Stimulated activated naive CD4-positive, alpha-beta T cell treated with Interleukin-2 at 50 U/mL for 16 hours (primary cell): ENCODE measurements around the gene SYT7.
"Not testable (repeated sequence)": the region's sequence is repeated elsewhere in the genome, so short reads cannot be mapped to it uniquely, and the experiment has no call there.

Experiments
- DNase-seq: peaks from one replicate; lab custom pipeline; 2025; lab: John Stamatoyannopoulos, UW

The SYT7 gene, protein sequence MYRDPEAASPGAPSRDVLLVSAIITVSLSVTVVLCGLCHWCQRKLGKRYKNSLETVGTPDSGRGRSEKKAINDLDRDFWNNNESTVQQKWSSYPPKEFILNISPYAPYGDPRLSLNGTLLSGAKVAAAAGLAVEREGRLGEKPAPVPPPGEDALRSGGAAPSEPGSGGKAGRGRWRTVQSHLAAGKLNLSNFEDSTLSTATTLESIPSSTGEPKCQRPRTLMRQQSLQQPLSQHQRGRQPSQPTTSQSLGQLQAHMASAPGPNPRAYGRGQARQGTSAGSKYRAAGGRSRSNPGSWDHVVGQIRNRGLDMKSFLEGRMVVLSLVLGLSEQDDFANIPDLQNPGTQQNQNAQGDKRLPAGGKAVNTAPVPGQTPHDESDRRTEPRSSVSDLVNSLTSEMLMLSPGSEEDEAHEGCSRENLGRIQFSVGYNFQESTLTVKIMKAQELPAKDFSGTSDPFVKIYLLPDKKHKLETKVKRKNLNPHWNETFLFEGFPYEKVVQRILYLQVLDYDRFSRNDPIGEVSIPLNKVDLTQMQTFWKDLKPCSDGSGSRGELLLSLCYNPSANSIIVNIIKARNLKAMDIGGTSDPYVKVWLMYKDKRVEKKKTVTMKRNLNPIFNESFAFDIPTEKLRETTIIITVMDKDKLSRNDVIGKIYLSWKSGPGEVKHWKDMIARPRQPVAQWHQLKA

DNA sequence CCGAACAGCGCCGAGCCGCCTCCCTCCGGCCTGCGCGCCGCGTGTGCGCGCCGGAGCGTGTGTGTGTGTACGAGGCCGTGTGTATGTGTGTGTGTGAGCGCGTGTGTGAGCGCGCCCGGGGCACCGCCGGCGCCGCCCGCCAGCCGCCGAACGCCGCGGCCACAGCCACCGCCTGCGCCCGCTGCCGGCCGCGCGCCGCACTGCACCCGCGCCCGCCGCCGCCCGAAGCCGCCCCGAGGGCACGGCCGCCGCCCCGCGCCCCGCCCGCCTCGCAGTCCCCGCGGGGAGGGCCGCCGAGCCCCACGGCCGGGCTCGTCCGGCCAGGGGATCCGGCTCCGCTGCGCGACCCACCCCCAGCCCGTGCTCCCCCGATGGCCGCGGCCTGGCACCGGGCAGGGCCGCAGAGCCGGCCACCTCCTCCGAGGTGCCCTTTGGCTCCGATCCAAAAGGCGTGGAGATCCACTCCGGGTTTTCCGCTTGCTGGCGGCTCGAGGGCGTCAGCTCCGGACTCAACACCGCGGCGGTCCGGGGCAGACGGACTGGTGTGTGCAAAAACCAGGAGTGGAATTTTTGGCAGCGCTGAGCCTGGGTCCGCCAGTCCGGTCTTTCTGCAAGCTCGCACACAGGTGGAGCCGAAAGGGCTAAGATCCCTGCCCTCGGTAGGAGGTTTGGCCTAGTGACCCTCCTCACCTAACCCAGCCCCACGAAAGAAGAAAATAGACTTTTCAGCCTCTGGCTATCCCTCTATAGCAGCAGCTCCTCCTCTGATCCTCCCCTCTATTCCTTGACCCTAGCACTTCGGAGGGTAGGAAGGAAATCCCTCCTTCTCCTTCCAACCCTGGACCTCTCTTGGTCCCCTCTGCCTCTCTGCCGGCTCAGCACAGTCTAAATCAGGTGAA lies at the start of gene SYT7:
TSS of gene SYT7 (minus strand) at position 47 of the 899 bp plus-strand sequence. CDS start 256 bp downstream, outside the sequence.
- peak; percentile 91 for DNase-seq

DNA sequence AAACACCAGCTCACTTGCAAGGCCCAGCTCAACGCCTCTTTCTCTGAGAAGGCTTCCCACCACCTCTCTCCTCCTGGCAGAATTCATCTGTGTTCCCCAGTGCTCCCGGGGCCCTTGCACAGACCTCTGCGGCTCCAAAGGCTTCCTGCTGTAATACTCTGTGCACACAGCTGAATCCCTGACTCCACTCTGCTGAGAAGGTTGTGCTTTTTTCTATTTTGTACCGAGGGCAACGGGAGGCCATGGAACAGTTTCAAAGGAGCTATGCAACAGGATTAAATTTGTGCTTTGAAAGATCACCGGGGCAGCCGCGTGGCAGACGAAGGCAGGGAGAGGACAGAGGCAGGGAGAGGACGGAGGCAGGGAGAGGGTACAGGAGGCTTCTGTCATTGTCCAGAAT lies 49.2 kb upstream of the SYT7 start:
- no peak for DNase-seq

DNA sequence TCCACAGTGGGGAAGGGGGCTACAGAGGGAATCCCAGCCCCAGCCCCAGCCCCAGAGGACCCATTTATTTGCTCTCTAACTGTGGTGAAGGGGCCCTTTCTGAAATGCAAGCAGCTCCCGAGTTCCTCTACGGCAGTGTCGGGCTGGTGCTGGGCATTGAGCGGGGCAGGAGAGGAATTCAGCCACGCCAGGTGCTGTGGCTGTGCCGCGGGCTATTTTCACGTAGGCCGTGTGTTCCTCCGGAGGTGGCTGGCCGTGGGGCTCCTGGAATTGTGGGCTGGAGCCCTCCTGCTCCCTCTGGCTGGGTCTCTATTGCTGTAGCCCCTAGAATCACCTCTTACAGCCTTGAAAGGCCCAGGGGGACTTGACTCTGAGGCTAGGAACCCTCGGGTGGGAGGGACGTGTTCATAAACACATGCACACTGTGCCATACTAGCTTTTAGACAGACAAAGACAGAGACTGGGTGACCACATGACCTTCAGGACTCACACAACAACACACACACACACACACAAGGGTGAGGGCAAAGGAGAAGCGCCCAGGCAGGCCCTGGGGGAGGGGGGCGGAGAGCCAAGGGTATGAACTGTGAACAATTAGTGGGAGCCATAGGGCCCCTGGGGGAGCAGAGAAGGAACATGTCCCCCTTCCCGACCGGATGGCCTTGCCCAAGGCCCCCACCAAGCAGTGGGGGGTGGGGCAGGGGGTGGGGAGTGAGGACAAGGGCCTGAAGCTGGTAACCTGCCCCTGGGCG lies 48.4 kb upstream of the SYT7 start:
- DNase-seq: no peak

DNA sequence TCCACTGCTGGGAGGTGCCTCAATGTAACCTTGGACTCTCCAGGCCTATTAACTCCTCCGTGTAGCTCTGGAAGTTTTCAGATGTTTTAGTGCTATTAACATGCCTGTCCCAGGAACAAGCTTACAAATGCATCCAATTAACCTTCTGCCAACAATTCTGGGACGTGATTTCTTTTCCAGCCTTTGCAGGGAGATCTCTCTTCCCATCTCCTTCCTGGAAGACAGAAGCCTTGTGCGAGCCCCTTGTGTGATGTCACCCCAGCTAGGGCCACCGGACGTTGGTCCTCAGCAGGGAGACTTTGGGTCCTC lies 47.7 kb upstream of the SYT7 start:
- no peak for DNase-seq

DNA sequence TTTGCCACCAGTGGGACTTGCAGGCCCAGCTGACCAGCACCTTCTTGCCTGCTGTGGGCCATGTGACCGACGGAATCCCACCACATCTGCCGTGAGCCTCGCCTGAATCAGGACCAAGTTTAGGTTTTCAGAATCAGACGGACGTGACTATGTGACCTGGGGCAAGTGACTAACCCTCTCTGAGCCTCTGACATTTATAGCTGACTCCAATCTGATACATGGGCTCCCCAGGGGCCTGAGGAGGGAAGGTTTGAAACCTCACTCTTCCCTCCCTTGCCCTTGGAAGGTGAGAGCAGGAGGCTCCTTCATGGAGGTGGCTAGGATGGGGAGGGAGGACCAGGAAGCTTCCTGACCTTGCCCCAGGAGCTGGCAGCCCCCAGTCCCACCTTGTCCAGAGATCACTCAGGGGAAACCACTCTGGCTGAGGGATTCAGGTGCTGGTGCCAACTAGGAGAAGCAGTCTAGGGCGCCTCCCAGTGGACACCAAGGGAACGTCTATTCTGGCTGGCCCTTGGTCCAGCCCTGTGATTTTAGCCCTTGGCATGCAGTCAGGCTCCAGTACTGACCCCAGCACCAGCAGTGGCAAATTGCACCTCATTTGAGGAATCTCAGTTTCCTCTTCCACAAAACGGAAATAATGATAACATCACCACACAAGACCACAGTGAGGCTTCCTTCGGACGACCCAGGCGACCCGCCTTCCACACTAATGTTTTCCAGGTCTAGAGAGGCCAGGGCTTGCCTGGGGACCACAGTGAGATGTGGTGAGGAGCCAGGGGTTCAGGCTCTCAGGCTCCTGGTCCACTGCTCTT lies 47.2 kb upstream of the SYT7 start:
- no peak for DNase-seq

DNA sequence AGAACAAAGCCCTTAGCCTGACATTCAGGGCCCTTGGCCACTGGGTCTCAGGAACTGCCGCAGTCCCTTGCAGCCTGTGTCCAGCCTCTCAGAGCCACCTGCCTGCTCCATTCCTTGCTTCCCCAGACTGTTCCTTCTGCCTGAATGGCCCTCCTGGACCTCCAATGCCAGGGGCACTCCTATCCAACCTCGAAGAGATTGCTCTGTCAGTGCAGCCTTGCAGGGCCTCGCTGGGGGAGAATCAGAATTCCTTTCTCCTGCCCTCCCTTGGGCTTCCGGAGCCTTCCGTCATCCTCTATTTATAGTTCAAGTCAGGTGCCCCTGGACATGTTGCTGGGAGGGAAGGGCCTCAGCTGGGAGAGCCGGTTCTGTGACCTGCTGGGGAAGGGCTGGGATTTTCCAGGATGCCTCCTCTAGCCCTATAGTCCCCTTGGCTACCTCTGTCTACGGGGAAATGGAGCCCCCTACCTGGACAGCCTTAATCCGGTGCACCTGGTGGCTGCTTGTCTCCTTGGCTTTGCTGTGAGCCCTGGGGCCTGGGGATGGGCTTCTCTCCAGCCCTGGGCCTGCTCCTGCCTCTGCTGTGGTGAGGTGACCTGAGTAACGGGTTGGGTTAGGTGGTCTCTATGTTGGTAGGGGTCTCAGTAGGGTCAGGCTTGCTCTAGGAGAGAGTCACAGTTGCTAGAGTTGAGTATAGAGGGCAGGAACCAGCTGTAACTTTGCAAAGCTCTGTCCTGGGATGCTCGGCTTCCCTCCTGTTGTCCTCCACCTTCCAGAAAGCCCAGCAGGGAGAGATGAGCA lies 45.9 kb upstream of the SYT7 start:
- DNase-seq: no peak

DNA sequence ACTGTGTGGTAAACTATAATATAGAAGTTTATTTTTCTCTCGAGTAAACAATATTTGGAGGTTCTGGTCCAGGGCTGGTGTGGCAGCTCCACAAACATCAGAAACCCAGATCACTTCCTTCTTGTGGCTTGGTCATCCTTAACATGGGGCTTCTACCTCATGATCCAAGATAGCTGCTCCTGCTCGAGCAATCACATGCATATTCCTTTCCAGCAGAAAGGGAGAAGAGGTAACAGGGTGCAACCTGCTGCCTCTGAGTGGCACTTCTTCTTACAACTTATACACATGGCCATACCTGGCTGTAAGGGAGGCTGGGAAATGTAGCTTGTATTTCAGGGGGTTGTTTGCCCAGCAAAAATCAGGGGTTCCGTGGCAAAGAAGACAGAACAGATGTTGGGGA lies 44.6 kb upstream of the SYT7 start:
- DNase-seq: no peak

DNA sequence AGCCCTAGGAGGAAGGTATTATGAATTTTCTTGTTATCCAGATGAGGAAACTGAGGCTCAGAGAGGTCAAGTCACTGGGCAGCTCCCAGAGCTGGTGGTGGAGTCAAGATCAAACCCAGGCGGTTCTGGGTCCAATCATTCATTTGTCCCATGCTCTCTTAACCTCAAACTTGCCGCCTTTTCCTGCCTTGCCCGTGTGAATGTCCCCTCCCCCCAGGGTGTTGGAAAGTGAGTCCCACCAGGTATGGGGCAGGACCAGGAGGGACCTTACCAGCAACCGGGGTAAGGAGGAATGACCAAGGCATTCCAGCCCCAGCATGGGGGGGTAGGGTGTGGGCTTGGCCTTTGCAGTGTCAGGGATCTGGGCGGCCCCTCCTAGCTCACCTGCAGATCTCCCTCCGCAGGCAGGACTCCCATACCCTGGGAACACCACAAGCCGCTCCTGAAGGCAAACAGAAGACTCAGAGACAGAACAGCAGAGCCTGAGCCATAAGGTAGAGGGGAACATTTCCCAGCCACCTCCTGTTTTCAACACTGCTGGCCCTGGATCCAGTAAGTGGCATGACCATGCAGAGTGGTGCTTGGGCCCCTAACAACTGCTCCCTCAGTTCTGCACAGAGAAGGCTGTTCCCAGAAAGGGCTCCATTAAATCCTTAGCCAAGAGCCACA lies 41.2 kb upstream of the SYT7 start:
- DNase-seq: no peak

DNA sequence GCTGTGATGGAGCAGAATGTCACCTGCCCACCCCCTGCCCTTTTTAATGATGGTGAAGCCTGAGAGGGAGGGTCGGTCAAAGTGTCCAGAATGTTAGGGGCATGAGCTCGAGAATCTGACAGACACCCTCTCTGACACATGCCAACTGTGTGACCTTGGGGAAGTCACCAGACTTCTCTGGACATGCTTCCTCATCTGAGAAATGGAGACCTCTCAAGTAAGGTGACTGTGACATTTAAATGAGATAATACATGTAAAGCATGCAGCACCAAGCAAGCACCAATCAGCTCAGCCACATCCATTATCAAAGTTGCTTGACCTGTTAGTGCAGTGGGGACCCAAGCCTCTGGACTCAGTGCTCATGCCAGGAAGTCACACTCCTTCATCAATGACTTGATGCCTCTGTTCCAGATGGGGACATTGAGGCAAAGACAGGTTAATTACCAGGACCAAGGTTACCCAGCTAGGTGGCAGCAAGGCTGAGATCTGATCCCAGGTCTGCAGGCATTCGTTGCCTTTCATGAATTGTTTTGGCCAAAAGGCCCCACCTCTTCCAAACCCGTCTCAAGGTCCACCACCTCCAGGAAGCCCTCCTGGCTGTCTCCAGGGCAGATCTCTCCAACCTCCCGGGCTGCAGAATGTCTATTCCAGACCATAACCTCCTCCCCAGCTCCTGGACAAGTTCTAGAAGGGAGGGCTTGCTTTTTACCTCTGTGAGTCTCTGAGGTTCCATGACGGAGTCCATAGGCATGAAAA lies 38.8 kb upstream of the SYT7 start:
- DNase-seq: no peak

DNA sequence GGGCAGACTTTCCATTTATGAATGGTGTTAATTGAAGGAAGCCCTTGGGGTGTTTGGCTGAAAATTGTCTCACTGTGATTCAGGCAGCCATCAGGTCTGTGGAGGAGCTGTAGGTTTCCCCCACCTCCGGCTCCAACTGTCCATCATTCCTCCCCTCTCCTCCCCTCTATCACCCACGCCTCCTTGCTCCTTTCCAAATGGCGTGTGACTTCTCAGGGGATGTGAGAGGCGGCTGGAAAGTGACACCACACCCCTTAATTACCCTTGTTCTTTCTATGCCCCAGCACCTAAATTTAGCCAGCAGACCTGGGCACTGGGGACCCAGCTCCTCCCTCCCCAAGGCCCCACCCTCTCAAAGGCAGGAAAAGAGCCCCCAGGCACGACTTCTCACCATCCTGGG lies 38.1 kb upstream of the SYT7 start:
- no peak for DNase-seq

DNA sequence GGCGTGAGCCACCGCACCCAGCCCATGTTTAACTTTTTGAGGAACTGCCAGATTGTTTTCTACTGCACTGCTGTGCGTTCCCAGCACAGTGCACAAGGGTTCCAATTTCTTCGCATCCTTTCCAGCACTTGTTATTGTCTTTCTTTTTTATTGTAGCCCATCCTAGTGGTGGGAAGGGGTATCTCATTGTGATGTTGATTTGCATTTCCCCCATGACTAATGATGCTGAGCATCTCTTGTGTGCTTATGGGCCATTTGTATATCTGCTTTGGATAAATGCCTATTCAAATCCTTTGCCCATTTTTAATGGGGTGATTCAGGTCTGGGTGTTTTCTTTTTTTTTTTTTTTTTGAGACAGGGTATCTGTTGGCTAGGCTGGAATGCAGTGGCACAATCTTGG lies 36.6 kb upstream of the SYT7 start:
- no peak for DNase-seq

DNA sequence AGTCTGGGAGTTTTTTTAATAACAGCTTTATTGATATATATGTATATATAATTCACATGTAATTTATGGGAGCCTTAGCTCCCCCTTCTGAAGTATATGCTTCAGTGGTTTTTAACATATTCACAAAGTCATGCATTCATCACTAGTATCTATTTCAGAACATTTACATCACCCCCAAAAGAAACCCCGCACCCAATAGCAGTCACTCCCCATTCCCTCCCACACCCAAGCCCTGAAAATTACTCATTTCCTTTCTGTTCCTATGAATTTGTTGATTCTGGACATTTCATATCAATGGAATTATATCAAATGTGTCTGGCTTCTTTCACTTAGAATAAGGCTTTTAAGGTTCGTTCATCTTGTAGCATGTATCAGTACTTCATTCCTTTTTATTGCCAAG lies 35.6 kb upstream of the SYT7 start:
- DNase-seq: no peak

DNA sequence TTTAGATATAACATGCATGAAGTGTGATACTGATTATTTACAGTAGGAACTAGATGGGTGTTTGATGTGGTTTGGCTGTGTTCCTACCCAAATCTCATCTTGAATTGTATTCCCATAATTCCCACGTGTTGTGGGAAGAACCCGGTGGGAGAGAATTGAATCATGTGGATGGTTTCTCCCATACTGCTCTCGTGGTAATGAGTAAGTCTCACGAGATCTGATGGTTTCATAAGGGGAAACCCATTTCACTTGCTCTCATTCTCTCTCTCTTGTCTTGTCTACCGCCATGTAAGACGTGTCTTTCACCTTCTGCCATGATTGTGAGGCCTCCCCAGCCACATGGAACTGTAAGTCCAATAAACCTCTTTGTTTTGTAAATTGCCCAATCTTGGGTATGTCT lies 33.9 kb upstream of the SYT7 start:
- not testable (repeated sequence) for DNase-seq

DNA sequence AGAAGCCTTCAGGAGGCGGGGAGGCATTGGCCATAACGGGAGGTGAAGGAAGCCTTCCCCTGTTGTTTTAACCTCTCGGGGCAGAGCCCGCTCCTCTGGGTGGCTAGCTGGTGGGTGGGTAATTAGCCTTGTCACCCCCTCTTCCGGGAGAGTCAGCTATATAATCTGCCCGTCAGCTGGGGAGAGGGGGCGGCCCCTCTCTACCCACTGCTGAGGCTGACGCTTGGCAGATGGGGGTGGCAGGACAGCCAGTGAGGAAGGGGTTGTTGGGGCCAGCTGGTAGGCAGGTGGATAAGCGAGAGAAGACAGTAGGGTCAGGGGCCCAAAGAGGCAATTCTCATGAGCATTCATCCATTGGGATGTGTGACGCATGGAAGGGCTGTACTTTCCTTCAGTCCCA lies 33.0 kb upstream of the SYT7 start:
- no peak for DNase-seq

DNA sequence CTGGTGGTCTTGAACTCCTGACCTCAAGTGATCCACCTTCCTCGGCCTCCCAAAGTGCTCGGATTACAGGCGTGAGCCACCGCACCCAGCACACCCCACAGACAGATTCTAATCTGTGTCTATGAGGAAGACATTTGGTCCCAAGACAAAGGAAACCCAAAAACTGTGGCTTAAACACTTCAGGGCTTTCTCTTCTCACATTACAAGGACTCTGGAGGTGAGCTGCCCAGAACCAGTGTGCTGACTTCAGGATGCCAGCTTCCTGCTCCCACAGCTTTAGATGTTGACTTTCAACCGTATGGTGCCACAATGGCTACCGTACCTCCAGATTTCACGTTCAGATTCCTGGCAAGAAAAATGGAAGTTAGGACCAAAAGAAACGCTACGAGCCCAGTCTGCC lies 32.2 kb upstream of the SYT7 start:
- DNase-seq: no peak

DNA sequence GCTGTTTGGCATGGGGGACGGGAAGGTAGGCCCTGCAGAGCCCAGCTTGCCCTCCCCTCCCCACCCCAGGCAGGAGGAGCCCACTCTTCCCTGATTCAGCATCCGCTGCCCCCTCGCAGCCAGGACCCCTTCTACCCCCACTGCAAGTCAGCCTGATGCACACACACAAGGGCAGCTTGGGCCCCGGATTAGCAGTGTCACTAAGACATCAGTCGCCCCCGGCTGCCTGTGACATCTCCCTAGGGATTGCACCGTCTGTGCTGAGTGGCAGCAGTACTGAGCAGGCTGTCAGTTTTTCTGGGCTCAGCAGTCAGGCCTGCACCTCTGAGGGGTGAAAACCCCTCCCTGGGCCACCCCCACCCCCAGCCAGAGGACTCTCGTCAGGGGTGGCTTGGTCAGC lies 30.4 kb upstream of the SYT7 start:
- DNase-seq: no peak

DNA sequence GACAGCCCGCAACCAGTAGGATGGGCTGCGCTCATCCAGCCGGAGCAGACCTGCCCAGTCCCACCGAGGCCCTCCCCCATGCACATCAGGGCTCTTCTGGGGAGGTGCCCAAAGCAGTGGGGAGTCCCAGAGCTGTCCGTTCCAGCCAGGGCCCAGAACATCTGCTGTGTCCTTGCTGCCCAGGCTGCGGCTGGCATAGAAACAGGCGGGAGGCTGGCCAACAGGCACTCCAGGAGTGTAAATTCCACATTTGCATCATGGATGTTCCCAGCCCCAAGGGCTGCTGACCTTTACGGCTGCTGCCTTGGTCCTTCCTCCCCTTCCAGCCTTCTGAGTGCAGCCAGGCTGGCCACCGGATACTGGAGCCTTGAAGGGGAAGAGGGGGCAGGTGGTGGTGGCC lies 30.0 kb upstream of the SYT7 start:
- DNase-seq: no peak

DNA sequence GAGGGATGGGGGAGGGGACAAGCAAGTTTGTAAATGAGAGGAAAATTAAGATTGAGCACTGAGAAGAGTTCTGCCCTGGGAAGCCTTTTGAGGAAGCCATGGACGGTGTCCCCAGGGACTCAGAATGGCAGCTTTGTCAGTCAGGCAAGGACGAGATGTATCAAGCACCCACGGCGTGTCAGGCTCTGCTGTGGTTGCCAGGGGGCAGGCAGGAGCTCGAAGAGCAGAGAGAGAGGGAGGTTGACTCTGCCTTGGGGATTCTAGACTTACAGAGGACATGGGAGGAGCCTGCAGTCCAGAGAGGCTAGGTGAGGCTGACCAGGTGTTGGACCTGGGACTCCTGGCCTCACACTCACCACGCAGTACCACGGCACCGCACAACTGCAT lies 29.1 kb upstream of the SYT7 start:
- DNase-seq: no peak
